PFSK-1 (cell line): ENCODE data around the gene ACYP1.

Experiments used
- FOXP2 ChIP-seq: optimal IDR thresholded peaks from 2 replicates; pipeline ENCODE3; 2011; ENCODE audit warnings: borderline replicate concordance, control low read depth, inconsistent platforms; ENCODE audit not compliant: insufficient read depth; ENCODE audit errors: extremely low read length, extremely low read depth
- POLR2AphosphoS5 ChIP-seq: IDR thresholded peaks from 2 replicates; pipeline ENCODE4 v1.6.1; 2012; ENCODE audit warnings: low read depth, mild to moderate bottlenecking, control low read depth, low read length, moderate library complexity
- REST ChIP-seq, 2 experiments: IDR thresholded peaks; 2 replicates each; pipeline versions ENCODE4 v1.6.1 to v1.8.0; 2011 to 2012; ENCODE audit warnings: low read depth in 2 of 2, low read length in 2 of 2, control low read depth in 1 of 2, inconsistent platforms in 1 of 2, mild to moderate bottlenecking in 1 of 2, moderate library complexity in 1 of 2; ENCODE audit not compliant: insufficient read depth in 1 of 2
- SIN3A ChIP-seq: IDR thresholded peaks from 2 replicates; pipeline ENCODE4 v1.6.1; 2012; ENCODE audit warnings: mild to moderate bottlenecking, low read length, moderate library complexity, borderline replicate concordance; ENCODE audit not compliant: insufficient read depth
- TAF1 ChIP-seq: IDR thresholded peaks from 2 replicates; pipeline ENCODE4 v1.6.1; 2012; ENCODE audit warnings: low read length, control low read depth, borderline replicate concordance; ENCODE audit not compliant: insufficient read depth

Gene ACYP1

GRCh38 chr14:75015496-75015895 lies 48.3 kb downstream of the ACYP1 start:
- TF ChIP-seq POLR2AphosphoS5 (no peak), SIN3A (no peak), TAF1 (no peak), REST (IDR thresholded peaks at IDR 0.05; ENCODE audit: insufficient read depth in 1 of 2, low read depth in 2 of 2, low read length in 2 of 2) (no peak), FOXP2 (no peak)

DNA sequence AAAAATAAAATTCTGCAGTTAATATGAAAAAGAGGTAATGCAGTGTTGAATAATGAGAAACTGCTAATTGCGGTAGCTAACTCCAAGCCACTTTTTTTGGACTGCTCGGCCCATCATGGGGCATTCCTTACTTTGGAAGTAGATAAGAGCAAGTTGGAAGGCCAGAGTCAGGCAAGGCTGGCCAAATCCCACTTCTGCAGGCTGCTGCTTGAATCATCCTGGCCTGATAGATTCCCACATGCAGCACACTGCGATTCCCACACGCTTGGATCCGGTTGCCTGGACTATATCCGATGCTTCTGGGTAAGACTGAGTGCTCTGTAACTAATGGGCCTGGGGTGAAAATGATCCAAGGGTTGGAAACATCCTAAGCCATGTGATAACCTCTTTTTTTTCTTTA lies 50.5 kb downstream of the ACYP1 start:
- no peak for TF ChIP-seq POLR2AphosphoS5
- TF ChIP-seq TAF1: no peak
- no peak for TF ChIP-seq FOXP2
- TF ChIP-seq SIN3A: no peak
- TF ChIP-seq REST (IDR thresholded peaks at IDR 0.05; ENCODE audit: insufficient read depth in 1 of 2, low read depth in 2 of 2, low read length in 2 of 2): no peak

DNA sequence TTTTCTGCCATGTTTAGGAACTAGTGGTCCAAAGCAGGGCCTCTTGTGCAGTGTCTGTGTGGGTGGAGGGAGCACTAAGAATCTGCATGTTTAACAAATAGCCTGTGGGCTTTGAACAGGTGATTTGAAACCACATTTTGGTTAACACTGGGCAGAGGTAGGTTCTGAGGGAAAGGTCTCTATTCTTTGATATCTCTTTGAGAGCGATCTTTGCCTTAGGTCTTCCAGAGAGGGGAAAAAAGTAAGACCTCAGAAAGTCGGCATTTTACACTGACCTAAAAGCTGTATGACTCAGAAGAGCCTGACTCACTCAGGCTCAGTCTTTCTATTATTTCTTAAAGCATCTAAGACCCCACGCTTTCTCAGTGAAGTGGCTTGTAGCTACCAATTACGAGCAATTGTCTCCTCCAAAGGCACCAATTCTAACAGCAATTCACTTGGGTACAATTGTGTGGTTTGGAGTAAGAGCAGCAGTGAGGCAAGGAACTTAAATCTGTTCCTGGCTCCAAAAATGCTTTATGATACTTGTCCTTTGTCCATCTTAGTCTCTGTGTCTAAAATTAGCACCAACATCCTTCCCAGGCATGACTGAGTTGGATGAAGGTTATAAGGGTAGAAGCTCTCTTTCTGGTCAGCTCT lies 52.3 kb downstream of the ACYP1 start:
- TF ChIP-seq REST (IDR thresholded peaks at IDR 0.05; ENCODE audit: insufficient read depth in 1 of 2, low read depth in 2 of 2, low read length in 2 of 2) (no peak), FOXP2 (no peak), POLR2AphosphoS5 (no peak), SIN3A (no peak), TAF1 (no peak)

DNA sequence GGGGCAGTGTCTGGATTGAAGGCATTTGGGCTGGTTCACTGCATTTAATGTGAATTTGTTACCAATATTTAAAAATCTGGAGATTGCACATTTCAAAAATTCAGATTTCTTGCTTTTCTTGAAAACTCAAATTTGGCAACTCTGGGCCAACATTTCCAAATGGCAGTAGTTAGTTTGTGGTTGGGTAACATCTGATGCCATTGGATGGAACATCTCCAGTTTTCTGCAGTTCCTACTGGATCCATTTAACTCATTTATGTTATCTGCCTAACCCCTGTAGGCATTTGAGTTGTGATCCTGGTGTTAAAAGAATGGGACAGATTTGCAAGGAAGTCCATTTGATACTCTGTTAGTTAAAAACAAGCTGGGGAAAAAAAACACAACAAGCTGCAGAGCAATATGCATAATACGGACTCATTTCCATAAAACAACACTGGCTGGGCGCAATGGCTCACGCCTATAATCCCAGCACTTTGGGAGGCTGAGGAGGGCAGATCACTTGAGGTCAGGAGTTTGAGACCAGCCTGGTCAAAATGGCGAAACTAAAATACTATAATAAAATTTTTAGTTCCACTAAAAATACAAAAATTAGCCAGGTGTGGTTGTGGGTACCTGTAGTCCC lies 53.2 kb downstream of the ACYP1 start:
- TF ChIP-seq REST (IDR thresholded peaks at IDR 0.05; ENCODE audit: insufficient read depth in 1 of 2, low read depth in 2 of 2, low read length in 2 of 2) (no peak), POLR2AphosphoS5 (no peak), SIN3A (no peak), FOXP2 (no peak), TAF1 (no peak)
